Breast epithelium (tissue), 4 donors: Measurements from ENCODE around the gene RTN4RL1. TPM values are rescaled to one million over a fixed set of nuclear protein-coding genes. Genes with fewer than 3 reads are reported as not detected.
A peak's percentile ranks its signal among the peaks of the same experiment; 100 is the strongest.

Experiments
- DNase-seq, 2 donors: peaks; one replicate each; pipeline ENCODE4 v3.0.0-alpha.2; 2019; ENCODE audit warnings: low spot score in 2 of 2
- H3K27ac ChIP-seq, 2 donors: fragments of 200-600 bp; sonication (generic) in 1 of 2; one replicate each; pipeline ENCODE4 v1.5.1; 2016 to 2019; ENCODE audit warnings: mild to moderate bottlenecking in 1 of 2
- H3K27me3 ChIP-seq, 2 donors: fragments of 200-600 bp; sonication (generic) in 1 of 2; one replicate each; pipeline versions ENCODE4 v1.5.1 to v1.6.0; 2017 to 2019; ENCODE audit warnings: control low read depth in 1 of 2, mild to moderate bottlenecking in 1 of 2
- H3K36me3 ChIP-seq: fragments of 200-600 bp; one replicate; pipeline ENCODE4 v1.5.1; 2019
- H3K4me1 ChIP-seq, 2 donors: fragments of 200-600 bp; sonication (generic); one replicate each; pipeline ENCODE4 v1.5.1; 2016 to 2019; ENCODE audit warnings: control low read depth in 1 of 2
- H3K4me3 ChIP-seq, 3 donors: fragments of 200-600 bp; sonication (generic); 1 replicate in 2 of 3; 2 replicates in 1 of 3; pipeline ENCODE4 v1.5.1; 2016 to 2019; ENCODE audit warnings: mild to moderate bottlenecking in 3 of 3, moderate library complexity in 2 of 3
- H3K9me3 ChIP-seq, 2 donors: fragments of 200-600 bp; sonication (generic) in 1 of 2; one replicate each; pipeline ENCODE4 v1.5.1; 2016 to 2019; ENCODE audit warnings: control low read depth in 1 of 2
- POLR2A ChIP-seq: fragments of 450-650 bp; IDR thresholded peaks from one replicate; pipeline ENCODE4 v1.6.1; 2016; ENCODE audit warnings: antibody characterized with exemption, mild to moderate bottlenecking, moderate library complexity
- POLR2AphosphoS5 ChIP-seq, 3 donors: sonication (generic); formaldehyde crosslinking; IDR thresholded peaks; one replicate each; pipeline ENCODE4 v1.6.1; 2017; ENCODE audit warnings: antibody characterized with exemption in 3 of 3
- intact Hi-C: fragments of 100-400 bp; cut with DNase I; formaldehyde crosslinking; loops from one replicate; pipeline ENCODE4 v1.15.1; 2023; ENCODE audit warnings: low total_unique reads
- total RNA-seq, 3 donors: library from RNA; depleted of rRNA; stranded (reverse); fragments of >200 nt; gene quantifications; one replicate each; pipeline ENCODE4 v1.1.0, GENCODE V29; 2016
- TF ChIP-seq, protein P1 (sequence below), 3 donors: fragments of 450-650 bp; IDR thresholded peaks; one replicate each; pipeline ENCODE4 v1.5.1; 2016 to 2017; ENCODE audit warnings: antibody characterized with exemption in 3 of 3, mild to moderate bottlenecking in 3 of 3, moderate library complexity in 3 of 3

RTN4RL1 gene
- total RNA-seq, 3 donors from 2014 or later: 3.8 to 19.6 (median 14.1) TPM

DNA sequence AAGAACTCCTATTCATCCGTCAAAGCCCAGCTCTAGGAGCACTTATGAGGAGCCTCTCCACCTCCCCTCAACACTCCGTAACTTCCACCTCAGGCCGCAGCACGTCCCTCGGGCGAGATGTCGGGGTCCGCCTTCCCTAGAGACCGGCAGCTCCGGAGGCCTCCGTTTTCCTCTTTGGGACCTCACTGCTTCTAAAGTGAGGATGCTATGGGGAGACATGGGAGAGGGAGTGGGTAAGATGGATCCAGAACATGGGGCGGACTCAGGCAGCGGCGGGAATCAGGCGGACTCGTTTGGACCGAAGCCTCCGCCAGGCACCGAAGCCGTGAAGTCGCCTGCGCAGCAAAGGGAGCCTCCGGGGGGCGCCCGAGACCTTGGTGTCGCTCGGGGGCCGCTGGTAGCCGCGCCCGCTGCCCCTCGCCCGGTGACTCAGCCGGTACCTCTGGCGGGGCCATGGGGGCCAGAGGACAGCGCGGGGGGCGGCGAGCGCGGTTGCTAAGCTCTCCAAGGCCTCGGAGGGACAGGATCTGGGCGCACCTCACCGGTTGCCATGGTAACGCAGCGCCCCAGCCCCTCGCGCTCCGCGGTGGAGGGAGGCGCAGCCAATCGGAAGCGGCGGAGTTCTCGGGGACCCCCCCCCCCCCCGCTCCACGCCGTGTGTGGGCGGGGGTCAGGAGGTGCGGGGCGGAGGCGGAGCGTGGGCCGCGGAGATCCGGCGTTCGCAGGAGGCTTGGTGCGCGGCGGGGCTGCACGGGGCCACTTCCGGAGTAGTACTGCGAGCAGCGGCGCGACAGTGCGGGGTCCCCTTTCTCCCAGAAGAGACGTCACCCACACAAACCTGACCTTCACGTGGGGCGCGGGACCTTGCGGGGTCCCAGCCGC, 28.5 kb upstream of the RTN4RL1 start:
- no peak for TF ChIP-seq POLR2A
- TF ChIP-seq, protein P1, sequence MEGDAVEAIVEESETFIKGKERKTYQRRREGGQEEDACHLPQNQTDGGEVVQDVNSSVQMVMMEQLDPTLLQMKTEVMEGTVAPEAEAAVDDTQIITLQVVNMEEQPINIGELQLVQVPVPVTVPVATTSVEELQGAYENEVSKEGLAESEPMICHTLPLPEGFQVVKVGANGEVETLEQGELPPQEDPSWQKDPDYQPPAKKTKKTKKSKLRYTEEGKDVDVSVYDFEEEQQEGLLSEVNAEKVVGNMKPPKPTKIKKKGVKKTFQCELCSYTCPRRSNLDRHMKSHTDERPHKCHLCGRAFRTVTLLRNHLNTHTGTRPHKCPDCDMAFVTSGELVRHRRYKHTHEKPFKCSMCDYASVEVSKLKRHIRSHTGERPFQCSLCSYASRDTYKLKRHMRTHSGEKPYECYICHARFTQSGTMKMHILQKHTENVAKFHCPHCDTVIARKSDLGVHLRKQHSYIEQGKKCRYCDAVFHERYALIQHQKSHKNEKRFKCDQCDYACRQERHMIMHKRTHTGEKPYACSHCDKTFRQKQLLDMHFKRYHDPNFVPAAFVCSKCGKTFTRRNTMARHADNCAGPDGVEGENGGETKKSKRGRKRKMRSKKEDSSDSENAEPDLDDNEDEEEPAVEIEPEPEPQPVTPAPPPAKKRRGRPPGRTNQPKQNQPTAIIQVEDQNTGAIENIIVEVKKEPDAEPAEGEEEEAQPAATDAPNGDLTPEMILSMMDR (IDR thresholded peaks at IDR 0.05): peak; percentile 18 to 63 (median 50)
- Histone ChIP-seq H3K27ac (peak overlapping the region; percentile 85 to 89), H3K4me3 (peak overlapping the region; percentile 61 to 84 (median 70)), H3K4me1 (peaks cover 10 to 11% of the 10 kb centered on the region in 2 donors), H3K36me3 (no peaks in the 10 kb centered on the region), H3K9me3 (no peaks in the 10 kb centered on the region), H3K27me3 (no peaks in the 10 kb centered on the region)
- peak in 1 of 2 donors; percentile 75 for DNase-seq
- intact Hi-C loops: no loop called here

- H3K9me3 ChIP-seq: no peaks in the 10 kb centered on the region
- TF ChIP-seq POLR2AphosphoS5 (IDR thresholded peaks at IDR 0.05) (no peak), POLR2A (no peak)
- TF ChIP-seq, protein P1 (IDR thresholded peaks at IDR 0.05): no peak
- intact Hi-C loops: no loop called here
- peaks cover 10 to 11% of the 10 kb centered on the region in 2 donors for H3K4me1 ChIP-seq
- H3K27ac ChIP-seq: no peak overlapping the region
- no peak for DNase-seq
- no peak overlapping the region for H3K4me3 ChIP-seq
- H3K36me3 ChIP-seq: no peaks in the 10 kb centered on the region
- H3K27me3 ChIP-seq: no peaks in the 10 kb centered on the region
Measured at GRCh38 chr17:2051933-2052559, 26.9 kb upstream of the RTN4RL1 start.

- intact Hi-C loops: no loop called here
- TF ChIP-seq, protein P1 (IDR thresholded peaks at IDR 0.05): no peak
- TF ChIP-seq POLR2A (no peak), POLR2AphosphoS5 (IDR thresholded peaks at IDR 0.05) (no peak)
- no peaks in the 10 kb centered on the region for H3K9me3 ChIP-seq
- peak overlapping the region; percentile 43 to 84 for H3K27ac ChIP-seq
- H3K4me1 ChIP-seq: peaks cover 8 to 11% of the 10 kb centered on the region in 2 donors
- no peaks in the 10 kb centered on the region for H3K36me3 ChIP-seq
- H3K4me3 ChIP-seq: peak overlapping the region; percentile 51 to 99 (median 71)
- no peaks in the 10 kb centered on the region for H3K27me3 ChIP-seq
- DNase-seq: no peak
Measured at GRCh38 chr17:2051061-2051932, 26.2 kb upstream of the RTN4RL1 start.

DNA sequence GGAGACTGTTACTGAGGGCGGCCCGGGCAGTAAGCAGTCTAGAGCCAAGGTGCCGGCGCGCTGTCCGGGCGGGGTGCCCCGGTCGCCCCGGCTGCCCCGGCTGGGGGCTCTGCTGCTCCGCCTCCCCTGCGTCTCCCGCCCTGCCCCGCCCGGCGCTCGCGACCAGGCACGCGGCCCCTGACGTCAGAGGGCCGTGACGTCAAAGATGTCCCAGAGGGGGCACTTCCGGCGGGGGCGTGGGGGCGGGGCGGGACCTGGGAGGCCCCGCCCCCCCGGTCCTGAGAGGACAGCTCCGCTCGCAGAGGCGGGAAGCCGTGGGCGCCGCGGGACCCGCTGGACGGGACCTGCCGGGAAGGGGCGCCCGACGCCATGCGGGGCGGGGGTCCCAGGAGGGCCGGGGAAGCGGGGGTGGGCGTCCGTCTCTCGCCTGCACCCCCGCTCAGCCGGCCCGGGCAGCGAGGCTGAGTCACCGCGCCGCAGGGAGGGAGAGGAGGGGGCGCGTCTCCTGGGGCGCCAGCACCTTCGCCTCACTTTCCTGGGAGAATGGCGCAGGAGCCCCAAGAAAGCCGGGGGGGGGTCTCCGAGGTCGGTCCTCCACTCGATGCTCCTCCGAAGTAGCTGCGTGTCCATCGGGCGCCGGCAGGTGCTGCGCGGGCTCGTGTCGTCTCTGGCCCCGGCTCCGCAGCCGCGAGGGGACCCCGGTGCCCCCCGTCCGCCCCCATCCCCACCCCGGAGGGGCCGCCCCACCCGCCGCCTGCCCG, 25.3 kb upstream of the RTN4RL1 start:
- peak overlapping the region; percentile 51 to 99 (median 71) for H3K4me3 ChIP-seq
- no peaks in the 10 kb centered on the region for H3K36me3 ChIP-seq
- no peaks in the 10 kb centered on the region for H3K27me3 ChIP-seq
- intact Hi-C loops: no loop called here
- TF ChIP-seq, protein P1 (IDR thresholded peaks at IDR 0.05): no peak
- TF ChIP-seq POLR2AphosphoS5 (IDR thresholded peaks at IDR 0.05) (no peak), POLR2A (no peak)
- peaks cover 7 to 11% of the 10 kb centered on the region in 2 donors for H3K4me1 ChIP-seq
- DNase-seq: peak in 1 of 2 donors; percentile 62
- no peaks in the 10 kb centered on the region for H3K9me3 ChIP-seq
- peak overlapping the region; percentile 43 to 84 for H3K27ac ChIP-seq
